CD4-positive, alpha-beta T cell treated with Interleukin-6 for 4 hours (primary cell): ENCODE results near the gene SLX4IP.

Experiments used
- DNase-seq: peaks from one replicate; pipeline ENCODE4 v3.0.0-alpha.2; 2020; ENCODE audit warnings: mixed read lengths

SLX4IP gene

DNA sequence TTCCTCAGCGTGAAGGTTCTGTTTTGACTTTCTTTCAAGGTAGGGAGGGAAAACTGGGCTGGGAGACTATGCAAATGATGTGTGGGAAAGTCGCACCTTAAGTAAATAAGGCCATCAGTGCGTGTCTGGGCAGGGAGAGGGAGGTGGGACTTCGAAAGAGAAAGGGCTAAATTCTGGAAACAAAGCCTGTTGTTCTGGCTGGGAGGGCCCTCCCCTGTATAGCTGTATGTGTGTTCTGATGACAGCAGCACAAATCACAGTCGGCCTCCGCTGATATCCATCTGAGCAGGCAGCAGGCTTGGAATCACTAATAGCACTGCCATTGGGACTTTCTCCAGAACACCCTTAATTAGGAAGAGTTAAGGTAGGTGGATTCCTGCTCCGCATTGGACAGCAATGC is 219.5 kb downstream of the SLX4IP start:
- no peak for DNase-seq

DNA sequence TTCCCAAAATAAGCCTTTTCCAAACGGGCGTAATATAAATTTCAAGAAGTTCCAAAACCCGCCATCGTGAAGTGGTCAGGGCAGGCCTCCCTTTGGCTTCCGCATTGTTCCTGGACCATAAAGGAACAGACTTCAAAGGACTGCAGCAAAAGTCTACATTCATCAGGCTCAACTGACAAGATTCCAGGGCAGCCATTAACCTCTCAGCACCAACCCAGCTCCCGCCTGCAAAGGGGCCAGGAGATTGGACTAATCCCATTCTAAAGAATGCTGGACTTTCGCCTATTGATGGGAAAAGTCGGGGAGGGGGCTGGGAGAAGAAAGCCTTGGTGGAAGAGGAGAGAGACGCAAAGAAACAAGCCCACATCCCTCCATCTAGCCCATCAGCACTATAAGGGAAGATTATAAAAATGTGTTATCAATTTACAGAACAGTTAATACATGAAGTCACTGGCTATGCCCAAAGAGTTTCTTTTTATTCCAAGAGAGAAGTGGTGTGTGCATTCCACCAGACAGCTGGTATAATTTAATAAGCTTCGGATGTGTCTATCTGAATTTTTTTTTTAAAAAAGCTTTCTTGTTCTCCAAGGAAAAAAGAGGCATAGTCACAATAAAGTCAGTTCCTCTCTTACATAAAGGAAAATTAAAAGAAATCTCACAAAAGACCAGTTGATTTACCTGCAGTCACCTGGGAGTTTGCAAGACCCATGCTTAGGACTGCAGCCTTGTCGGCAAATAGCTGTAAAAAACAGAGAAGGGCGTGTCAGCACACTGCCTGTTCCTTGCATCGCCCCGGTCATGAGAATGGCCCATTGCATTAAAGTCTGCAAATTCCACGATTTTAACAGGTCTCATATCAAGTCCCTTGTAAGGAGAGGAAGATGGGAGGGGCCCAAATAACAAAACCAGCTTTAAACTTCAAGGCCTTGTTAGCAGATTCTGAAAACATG is 220.9 kb downstream of the SLX4IP start:
- DNase-seq, result no peak

DNA sequence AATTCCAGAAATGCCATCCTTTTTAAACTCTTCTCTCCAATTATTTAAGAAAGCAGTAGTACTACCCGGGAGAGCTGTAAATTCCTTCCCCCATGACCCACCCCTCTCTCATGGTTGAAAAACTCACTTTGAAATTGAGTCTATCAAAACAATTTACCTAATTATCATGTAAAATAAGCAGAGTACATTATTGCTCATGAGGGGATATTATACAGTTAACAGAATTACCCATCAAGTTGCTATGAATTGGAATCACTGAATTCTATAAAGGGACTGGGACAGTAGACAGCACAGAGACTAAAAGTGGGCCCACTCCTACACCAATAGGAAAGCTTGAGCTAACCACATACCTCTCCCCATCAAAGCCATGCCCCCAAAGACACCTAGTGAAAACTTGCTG is 222.3 kb downstream of the SLX4IP start:
- no peak for DNase-seq

GRCh38 chr20:10658051-10658823 is 223.1 kb downstream of the SLX4IP start:
- no peak for DNase-seq

GRCh38 chr20:10658876-10659632 is 223.9 kb downstream of the SLX4IP start:
- DNase-seq, result no peak

GRCh38 chr20:10659651-10660601 is 224.8 kb downstream of the SLX4IP start:
- no peak for DNase-seq

GRCh38 chr20:10660661-10661060 is 225.6 kb downstream of the SLX4IP start:
- no peak for DNase-seq

DNA sequence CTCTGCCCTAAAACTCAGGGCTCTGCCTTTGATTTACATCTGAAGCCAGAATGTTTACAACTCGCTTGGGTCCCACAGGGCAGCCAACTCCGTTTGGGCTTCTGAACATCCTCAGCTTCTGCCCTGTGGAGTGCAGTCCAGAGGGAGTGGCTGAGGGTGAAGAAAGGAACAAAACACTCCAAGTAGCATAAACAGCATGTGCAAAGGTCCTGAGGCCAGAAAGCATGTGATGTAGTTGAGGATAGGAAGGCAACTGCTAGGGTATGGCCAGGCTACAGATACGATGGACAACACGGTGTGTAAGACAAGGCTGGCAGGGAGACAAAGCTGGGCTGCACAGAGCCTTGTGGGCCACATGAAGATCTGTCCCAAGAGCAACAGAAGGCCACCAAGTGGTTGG is 226.2 kb downstream of the SLX4IP start:
- DNase-seq, result no peak

DNA sequence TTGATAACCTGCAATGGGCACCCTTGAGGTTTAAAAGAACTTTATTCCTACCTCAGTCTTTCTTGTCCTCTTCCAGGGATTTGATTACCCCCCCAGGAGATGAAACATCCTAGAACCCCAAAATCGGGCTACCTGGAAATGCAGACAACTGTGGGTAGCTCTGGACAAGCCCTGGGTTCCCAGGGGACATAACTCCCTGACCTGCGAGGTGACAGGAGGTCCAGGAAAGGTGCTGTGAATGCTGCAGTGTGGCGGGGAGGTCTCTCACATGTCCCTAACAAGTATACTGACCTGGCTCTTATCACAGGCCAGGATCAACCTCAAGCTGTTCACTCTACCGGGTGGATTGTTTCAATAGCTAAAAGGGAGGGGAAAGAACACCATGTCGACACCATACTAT is 227.0 kb downstream of the SLX4IP start:
- no peak for DNase-seq

DNA sequence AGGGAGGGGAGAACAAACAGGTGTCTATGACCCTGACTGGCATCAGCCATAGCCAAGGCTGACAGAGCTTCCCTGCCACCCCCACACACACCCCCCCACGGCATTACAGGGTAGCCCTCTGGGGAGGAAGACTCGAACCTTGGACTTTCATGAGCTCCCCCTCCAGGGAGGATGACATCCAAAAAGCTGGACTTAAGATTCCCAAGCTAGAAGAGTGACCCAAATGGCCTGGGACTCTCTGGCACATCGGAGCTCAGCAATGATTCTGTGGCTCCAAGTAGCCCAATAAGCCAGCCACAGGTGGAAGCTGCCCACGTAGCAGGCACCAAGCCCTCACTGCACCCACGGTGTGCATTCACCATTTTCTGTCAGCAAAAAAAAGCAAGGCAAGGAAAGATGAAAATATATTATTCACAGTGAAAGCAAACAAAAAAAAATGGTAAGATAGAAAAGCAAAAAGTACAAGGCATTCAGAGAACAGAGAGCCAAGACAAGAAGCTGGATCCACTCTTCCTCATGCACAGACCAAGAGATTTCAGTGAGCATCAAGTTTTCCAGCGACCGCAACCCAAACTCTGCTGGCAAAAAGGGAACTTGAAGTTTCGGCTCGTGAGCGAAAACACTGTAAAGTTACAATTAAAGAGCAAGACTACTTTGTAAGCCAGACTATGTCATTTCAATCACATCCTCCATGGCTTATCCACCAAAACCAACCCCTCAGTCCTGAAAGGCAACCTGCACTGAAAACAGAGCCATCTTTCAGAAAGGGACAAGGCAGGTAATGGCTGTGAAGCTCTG is 227.8 kb downstream of the SLX4IP start:
- DNase-seq, result no peak

GRCh38 chr20:10663756-10664155 is 228.7 kb downstream of the SLX4IP start:
- DNase-seq, result no peak

DNA sequence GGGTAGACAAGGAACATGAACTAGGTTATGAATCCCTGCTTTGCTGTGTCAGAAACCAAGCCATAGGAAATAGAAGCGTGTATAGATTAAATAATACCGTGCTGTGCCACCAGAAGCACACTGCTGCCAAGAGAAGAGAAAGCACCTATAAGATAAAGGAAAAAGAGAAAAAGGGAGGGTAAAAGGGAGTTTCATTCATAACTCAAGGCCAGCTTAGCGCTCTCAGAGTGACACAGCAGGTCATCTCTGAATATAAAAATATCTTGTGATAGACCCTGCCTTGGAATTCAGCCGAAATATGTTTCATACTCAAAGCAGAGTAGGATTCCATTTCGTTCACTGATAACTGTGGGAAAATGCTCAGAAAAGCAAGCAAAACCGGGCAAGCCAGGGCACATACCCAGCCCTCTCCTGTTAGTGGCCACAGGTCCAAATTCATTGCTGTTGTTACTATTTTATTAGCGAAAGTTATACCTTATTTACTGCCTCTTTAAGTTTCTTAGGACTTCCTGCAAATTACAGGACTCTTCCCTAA is 230.0 kb downstream of the SLX4IP start:
- no peak for DNase-seq

DNA sequence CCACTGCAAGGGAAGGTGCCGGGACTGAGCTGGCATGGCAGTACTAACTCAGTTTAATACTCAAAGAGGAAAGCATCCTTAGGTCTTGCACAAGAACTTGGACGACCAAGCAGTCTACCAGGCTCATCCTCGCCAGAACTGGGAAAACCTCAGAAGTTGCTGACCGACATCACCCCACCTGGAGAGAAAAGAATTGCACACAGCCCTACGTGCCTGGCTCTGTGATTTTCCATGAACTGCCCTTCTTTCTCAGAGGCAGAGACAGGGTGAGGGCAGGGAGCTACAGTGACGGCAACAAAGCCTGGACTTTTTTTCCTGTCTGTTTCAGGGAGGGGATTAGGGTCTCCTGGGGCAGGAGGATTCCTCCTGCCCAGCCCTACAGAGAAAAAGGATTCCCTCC is 230.7 kb downstream of the SLX4IP start:
- no peak for DNase-seq

DNA sequence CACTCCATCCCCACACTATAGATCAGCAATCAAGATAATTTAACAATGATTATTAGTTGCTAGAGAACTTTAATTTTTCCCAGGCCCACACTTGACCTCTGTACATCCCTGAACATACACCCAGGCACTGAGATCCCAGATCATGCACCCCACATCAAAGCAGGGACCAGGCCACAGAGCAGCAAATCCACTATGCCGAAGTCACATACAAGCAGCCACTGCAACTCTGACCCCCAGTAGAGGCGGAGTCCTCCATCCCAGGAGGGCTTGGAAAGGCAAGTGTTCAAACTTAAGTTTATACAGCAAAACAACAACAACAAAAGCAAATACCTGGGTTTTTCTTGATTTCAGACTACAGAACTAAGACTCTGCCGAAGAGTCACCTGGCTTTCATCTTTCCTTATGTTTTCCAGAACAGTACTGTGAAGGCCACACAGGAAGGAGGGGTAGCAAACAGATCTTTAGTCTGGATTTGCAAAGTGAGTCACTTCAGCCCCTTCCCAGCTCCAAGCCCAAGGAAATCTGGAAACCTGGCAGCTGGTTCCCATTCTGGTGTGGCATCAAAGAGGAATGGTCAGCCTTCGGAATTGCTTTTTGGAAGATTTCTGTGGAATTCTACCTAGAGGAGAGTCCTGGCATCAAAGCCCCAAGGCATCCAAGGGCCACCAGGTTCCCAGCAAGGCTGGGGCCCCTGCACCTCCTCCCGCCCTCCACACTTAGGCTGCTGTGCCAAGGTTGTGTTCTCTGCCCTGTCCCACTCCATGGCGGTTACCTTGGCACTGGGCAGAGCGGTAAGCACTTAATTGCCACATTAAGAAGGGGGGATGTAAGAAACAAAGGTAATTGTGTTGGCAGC is 231.3 kb downstream of the SLX4IP start:
- no peak for DNase-seq

- no peak for DNase-seq
Observed at GRCh38 chr20:10667077-10667401, 231.9 kb downstream of the SLX4IP start.

DNA sequence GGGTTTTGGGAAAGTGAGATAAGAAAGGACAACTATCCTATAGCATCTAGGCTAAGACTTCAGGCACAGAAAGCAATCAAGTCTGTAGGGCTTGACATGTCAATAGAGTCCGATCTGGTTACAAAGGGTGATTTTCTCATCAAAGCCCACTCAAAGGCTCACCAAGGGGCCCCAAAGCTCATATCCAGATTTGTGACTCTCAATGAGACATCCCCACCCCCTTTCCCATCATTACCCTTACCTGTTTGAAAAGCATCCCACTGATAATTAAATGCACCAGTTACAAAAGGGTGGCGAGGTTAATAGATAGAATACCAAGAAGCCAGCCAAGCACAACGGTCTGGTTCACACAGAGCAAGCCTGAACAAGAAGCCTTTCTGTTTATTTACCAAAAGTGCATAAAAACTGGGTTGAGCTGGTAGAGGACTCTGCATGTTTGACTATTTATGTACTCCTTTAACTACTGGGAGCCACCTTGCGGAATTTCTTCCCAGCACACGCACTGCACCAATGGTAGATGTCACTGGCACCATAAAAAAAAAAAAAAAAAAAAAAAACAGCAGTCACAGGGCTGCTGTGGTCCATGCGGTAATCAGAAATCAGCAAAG is 232.6 kb downstream of the SLX4IP start:
- no peak for DNase-seq

DNA sequence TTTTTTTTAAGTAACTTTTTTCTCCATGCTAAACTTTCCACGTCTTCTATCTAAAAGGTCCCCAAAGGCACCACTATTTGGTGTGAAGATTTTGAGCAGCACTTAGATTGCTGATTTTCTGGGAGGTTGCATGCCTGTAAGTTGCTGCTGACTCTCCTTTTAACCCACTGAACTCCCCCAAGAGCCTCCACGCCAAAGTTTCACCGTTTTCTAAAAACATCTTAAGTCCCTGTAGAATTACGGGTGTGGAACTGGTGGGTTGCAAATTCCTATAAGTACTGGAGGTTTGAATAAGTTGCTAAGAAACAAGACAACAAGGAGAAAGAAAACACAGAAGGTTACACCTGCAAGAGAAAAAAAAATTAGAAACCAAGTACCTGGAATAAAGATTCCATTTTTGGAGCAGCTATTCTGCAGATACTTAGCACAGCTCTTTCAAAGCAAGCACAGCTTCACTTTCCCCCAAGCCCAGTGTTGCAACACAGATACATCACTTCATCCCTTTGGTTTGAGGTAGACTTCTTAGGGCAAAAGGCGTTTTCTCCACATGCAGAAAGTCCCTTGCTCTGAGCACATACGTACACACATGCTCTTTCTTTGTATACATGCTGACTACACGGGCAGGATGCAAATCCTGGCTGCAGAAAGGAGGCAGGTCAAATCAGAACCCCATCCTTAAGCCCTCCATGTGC is 233.7 kb downstream of the SLX4IP start:
- no peak for DNase-seq

- no peak for DNase-seq
Observed at GRCh38 chr20:10669843-10670446, 234.8 kb downstream of the SLX4IP start.
